IMR-90 (cell line): Measurements from ENCODE around the gene IGSF9B.

ENCODE experiments used
- BHLHE40 ChIP-seq: fragments of 150-350 bp; IDR thresholded peaks from 2 replicates; pipeline ENCODE4 v1.6.1; 2016; ENCODE audit warnings: mild to moderate bottlenecking, low read depth, low read length
- CEBPB ChIP-seq: IDR thresholded peaks from 2 replicates; pipeline ENCODE4 v1.6.1; 2012; ENCODE audit warnings: low read depth, low read length, improper control_type of control experiment
- ELK1 ChIP-seq: fragments of 150-350 bp; IDR thresholded peaks from 2 replicates; pipeline ENCODE4 v1.6.1; 2016; ENCODE audit warnings: low read depth, mild to moderate bottlenecking, low read length, moderate library complexity, borderline replicate concordance
- MAFK ChIP-seq: IDR thresholded peaks from 2 replicates; pipeline ENCODE4 v1.6.1; 2012; ENCODE audit warnings: low read depth, low read length, improper control_type of control experiment
- MAZ ChIP-seq: IDR thresholded peaks from 2 replicates; pipeline ENCODE4 v1.6.1; 2012; ENCODE audit warnings: low read depth, mild to moderate bottlenecking, low read length, improper control_type of control experiment, moderate library complexity, borderline replicate concordance
- MXI1 ChIP-seq: IDR thresholded peaks from 2 replicates; pipeline ENCODE4 v1.6.1; 2012; ENCODE audit warnings: low read depth, mild to moderate bottlenecking, low read length, moderate library complexity, borderline replicate concordance
- NFE2L2 ChIP-seq: fragments of 150-350 bp; IDR thresholded peaks from 2 replicates; pipeline ENCODE4 v1.6.1; 2016; ENCODE audit warnings: low read depth, mild to moderate bottlenecking, low read length
- POLR2A ChIP-seq: IDR thresholded peaks from 2 replicates; pipeline ENCODE4 v1.6.1; 2012; ENCODE audit warnings: mild to moderate bottlenecking, low read depth, low read length
- RAD21 ChIP-seq: IDR thresholded peaks from 2 replicates; pipeline ENCODE4 v1.6.1; 2012; ENCODE audit warnings: low read length, improper control_type of control experiment
- RCOR1 ChIP-seq: IDR thresholded peaks from 2 replicates; pipeline ENCODE4 v1.6.1; 2012; ENCODE audit warnings: mild to moderate bottlenecking, low read length, improper control_type of control experiment; ENCODE audit not compliant: insufficient replicate concordance
- RFX5 ChIP-seq: IDR thresholded peaks from 2 replicates; pipeline ENCODE4 v1.8.0; 2012; ENCODE audit warnings: low read depth, mild to moderate bottlenecking, low read length, moderate library complexity
- SMC3 ChIP-seq: fragments of 150-350 bp; IDR thresholded peaks from 2 replicates; pipeline ENCODE4 v1.6.1; 2016; ENCODE audit warnings: low read depth, mild to moderate bottlenecking, antibody characterized with exemption, low read length, moderate library complexity
- USF2 ChIP-seq: fragments of 150-350 bp; IDR thresholded peaks from 2 replicates; pipeline ENCODE4 v1.6.1; 2017; ENCODE audit warnings: mild to moderate bottlenecking, antibody characterized with exemption, low read length, low read depth
- TF ChIP-seq, protein P1 (sequence below): conservative IDR thresholded peaks from 2 replicates; pipeline ENCODE4 v1.5.1; 2012; ENCODE audit warnings: mild to moderate bottlenecking, low read depth, low read length, improper control_type of control experiment

- TF ChIP-seq POLR2A, result no peak
- TF ChIP-seq, protein P1, sequence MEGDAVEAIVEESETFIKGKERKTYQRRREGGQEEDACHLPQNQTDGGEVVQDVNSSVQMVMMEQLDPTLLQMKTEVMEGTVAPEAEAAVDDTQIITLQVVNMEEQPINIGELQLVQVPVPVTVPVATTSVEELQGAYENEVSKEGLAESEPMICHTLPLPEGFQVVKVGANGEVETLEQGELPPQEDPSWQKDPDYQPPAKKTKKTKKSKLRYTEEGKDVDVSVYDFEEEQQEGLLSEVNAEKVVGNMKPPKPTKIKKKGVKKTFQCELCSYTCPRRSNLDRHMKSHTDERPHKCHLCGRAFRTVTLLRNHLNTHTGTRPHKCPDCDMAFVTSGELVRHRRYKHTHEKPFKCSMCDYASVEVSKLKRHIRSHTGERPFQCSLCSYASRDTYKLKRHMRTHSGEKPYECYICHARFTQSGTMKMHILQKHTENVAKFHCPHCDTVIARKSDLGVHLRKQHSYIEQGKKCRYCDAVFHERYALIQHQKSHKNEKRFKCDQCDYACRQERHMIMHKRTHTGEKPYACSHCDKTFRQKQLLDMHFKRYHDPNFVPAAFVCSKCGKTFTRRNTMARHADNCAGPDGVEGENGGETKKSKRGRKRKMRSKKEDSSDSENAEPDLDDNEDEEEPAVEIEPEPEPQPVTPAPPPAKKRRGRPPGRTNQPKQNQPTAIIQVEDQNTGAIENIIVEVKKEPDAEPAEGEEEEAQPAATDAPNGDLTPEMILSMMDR, result no peak
- TF ChIP-seq ELK1, result no peak
- no peak for TF ChIP-seq BHLHE40
- no peak for TF ChIP-seq CEBPB
- no peak for TF ChIP-seq RAD21
- no peak for TF ChIP-seq RFX5
- TF ChIP-seq MAFK, result no peak
- no peak for TF ChIP-seq RCOR1
- no peak for TF ChIP-seq SMC3
- TF ChIP-seq MAZ, result no peak
- TF ChIP-seq MXI1, result no peak
- TF ChIP-seq USF2, result no peak
- no peak for TF ChIP-seq NFE2L2
These were observed 48.9 kb downstream of the IGSF9B start for GRCh38 chr11:133907841-133908241.
